ENCODE measurements around the gene ANKS4B.

- TF ChIP-seq YY1 (IDR thresholded peaks at IDR 0.05) (no peak), TAF1 (conservative IDR thresholded peaks at IDR 0.05) (no peak), RAD21 (IDR thresholded peaks at IDR 0.05) (no peak), REST (IDR thresholded peaks at IDR 0.05) (no peak), RXRA (IDR thresholded peaks at IDR 0.05) (no peak), FOXA1 (IDR thresholded peaks at IDR 0.05) (no peak), MAX (IDR thresholded peaks at IDR 0.05) (no peak), GABPA (IDR thresholded peaks at IDR 0.05 in 1 of 2, conservative IDR thresholded peaks at IDR 0.05 in 1 of 2) (no peak)
- TF ChIP-seq, protein P1, sequence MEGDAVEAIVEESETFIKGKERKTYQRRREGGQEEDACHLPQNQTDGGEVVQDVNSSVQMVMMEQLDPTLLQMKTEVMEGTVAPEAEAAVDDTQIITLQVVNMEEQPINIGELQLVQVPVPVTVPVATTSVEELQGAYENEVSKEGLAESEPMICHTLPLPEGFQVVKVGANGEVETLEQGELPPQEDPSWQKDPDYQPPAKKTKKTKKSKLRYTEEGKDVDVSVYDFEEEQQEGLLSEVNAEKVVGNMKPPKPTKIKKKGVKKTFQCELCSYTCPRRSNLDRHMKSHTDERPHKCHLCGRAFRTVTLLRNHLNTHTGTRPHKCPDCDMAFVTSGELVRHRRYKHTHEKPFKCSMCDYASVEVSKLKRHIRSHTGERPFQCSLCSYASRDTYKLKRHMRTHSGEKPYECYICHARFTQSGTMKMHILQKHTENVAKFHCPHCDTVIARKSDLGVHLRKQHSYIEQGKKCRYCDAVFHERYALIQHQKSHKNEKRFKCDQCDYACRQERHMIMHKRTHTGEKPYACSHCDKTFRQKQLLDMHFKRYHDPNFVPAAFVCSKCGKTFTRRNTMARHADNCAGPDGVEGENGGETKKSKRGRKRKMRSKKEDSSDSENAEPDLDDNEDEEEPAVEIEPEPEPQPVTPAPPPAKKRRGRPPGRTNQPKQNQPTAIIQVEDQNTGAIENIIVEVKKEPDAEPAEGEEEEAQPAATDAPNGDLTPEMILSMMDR (IDR thresholded peaks at IDR 0.05; ENCODE audit: low read depth, low read length, missing input control): no peak
- TF ChIP-seq, protein P2, sequence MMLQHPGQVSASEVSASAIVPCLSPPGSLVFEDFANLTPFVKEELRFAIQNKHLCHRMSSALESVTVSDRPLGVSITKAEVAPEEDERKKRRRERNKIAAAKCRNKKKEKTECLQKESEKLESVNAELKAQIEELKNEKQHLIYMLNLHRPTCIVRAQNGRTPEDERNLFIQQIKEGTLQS (IDR thresholded peaks at IDR 0.05): no peak
Measured at GRCh38 chr16:21224800-21225199, 8.7 kb upstream of the ANKS4B start.
